ENCODE results near the gene PTGES3.

DNA sequence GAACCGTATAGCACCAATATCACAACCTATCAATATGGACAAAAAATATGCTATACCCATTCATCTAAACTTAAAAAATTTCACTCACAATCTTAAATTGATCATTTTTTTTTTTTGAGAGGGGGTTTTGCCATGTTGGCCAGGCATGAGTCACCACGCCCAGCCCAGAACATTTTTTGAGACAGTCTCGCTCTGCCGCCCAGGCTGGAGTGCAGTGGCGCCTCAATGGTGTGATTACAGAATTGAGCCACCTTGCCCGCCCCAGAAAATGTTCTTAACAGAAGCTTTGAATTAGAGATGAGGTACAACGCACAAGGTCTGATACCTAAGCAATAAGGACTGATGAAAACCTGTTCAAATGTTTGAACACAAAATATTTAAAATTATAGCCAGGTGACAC is 26.5 kb downstream of the PTGES3 start:
- TF ChIP-seq POLR2A (IDR thresholded peaks at IDR 0.05; ENCODE audit: control extremely low read depth in 1 of 2, low read depth in 2 of 2, low read length in 2 of 2) (no peak), EZH2 (IDR thresholded peaks at IDR 0.05; ENCODE audit: low read depth, low read length, severe bottlenecking) (no peak), SAP30 (IDR thresholded peaks at IDR 0.05; ENCODE audit: insufficient read depth, insufficient replicate concordance, low read length) (no peak), CBX8 (IDR thresholded peaks at IDR 0.05; ENCODE audit: borderline replicate concordance, low read depth, low read length) (no peak), YY1 (IDR thresholded peaks at IDR 0.05; ENCODE audit: low read depth, low read length) (no peak), TAF1 (IDR thresholded peaks at IDR 0.05; ENCODE audit: low read depth, low read length) (no peak)
- TF ChIP-seq, protein P1, sequence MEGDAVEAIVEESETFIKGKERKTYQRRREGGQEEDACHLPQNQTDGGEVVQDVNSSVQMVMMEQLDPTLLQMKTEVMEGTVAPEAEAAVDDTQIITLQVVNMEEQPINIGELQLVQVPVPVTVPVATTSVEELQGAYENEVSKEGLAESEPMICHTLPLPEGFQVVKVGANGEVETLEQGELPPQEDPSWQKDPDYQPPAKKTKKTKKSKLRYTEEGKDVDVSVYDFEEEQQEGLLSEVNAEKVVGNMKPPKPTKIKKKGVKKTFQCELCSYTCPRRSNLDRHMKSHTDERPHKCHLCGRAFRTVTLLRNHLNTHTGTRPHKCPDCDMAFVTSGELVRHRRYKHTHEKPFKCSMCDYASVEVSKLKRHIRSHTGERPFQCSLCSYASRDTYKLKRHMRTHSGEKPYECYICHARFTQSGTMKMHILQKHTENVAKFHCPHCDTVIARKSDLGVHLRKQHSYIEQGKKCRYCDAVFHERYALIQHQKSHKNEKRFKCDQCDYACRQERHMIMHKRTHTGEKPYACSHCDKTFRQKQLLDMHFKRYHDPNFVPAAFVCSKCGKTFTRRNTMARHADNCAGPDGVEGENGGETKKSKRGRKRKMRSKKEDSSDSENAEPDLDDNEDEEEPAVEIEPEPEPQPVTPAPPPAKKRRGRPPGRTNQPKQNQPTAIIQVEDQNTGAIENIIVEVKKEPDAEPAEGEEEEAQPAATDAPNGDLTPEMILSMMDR (IDR thresholded peaks at IDR 0.05; ENCODE audit: control extremely low read depth in 1 of 3, insufficient read depth in 1 of 3, low read depth in 1 of 3, low read length in 3 of 3): no peak
